ENCODE data around the gene TESPA1.

Gene TESPA1

DNA sequence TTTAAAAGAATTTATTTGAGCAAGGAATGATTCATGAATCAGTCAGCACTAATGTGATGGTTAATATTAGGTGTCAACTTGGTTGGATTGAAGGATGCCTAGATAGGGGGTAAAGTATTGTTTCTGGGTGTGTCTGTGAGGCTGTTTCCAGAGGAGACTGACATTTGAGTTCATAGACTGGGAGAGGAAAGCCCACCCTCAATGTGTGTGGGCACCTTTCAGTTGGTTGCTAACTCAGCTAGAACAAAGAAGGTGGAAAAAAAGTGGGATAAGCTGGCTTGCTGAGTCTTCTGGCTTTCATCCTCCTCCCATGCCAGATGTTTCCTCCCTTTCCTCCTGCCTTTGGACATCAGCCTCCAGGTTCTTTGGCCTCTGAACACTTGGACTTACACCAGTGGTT, 47.2 kb downstream of the TESPA1 start:
- TF ChIP-seq CTCF (IDR thresholded peaks at IDR 0.05; ENCODE audit: insufficient read depth, low read depth, low read length, missing control alignments) = no peak
- peak; percentile 24 for DNase-seq (ENCODE audit: low read depth)
- H3K4me3 ChIP-seq (ENCODE audit: low read length) = no peak overlapping the region

DNA sequence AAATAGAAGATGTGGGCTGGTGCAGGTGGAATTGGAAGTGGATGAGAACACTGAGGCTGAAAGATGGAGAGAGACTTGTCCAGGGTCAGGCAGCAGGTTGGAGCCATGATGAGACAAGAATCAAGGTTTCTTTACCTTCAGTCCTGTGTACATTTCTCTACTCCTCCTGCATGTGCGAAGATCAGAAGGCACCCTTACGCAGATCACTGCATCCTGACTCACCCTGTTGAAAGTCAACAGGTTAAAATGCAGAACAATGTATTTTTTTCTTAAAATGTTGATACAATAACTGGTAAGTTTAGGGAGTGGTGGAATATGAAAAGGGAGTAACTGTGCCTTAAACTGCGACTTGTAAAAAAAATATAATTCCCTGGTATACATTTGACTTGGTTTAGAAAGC, 47.8 kb downstream of the TESPA1 start:
- TF ChIP-seq CTCF (IDR thresholded peaks at IDR 0.05; ENCODE audit: insufficient read depth, low read depth, low read length, missing control alignments) = no peak
- peak; percentile 81 for DNase-seq (ENCODE audit: low read depth)
- H3K4me3 ChIP-seq (ENCODE audit: low read length) = no peak overlapping the region

DNA sequence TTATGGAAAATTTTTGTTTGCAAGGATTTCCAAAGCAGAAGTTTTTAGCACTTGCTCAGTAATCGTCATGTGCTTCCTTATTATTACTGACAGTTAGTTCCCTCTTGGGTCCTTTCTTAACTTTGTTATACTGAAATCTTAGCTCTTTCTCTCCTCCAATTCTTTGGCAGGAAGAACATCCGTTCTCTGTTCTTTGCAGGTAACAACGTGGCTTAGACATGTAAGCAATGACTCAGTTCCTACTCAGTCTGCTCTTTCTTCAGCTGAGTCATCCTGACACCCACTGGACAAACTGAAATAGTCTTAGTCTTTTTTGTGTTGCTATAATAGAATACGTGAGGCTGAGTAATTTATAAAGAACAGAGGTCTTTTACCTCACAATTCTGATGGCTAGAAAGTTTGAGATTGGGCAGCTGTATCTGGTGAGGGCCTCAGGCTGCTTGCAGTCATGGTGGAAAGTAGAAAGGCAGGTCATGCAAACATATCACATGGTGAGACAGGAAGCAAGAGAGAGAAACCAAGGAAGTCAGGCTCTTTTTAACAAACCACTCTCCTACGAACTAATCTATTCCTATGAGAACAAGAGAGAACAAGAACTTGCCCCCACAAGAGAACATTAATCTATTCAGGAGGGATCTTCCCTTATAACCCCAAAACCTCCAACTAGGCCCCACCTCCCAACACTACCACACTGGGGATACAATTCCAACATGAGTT, 49.2 kb downstream of the TESPA1 start:
- peak; percentile 96 for DNase-seq (ENCODE audit: low read depth)
- TF ChIP-seq CTCF (IDR thresholded peaks at IDR 0.05; ENCODE audit: insufficient read depth, low read depth, low read length, missing control alignments) = peak; percentile 10
- H3K4me3 ChIP-seq (ENCODE audit: low read length) = no peak overlapping the region

DNA sequence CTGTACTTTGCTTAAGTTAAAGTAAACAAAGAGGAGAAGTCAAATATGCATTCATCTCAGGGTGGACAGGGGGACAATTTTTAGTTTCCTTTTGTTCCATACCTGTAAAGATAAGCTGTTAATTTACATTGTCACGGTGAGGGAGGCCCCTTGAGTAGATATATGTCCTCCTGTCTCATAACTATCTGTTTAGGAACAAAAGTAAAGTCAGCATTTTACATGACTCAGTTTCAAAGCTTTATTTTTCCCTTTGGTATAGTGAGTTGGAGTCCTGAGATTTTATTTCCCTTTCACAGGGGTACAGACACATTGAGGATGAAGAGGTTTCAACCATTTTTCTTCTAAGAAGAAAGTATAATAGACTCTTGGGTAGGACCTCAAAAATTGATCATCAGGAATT, 50.1 kb downstream of the TESPA1 start:
- DNase-seq (ENCODE audit: low read depth) = no peak
- no peak for TF ChIP-seq CTCF (IDR thresholded peaks at IDR 0.05; ENCODE audit: insufficient read depth, low read depth, low read length, missing control alignments)
- no peak overlapping the region for H3K4me3 ChIP-seq (ENCODE audit: low read length)

GRCh38 chr12:54933376-54933775, 51.2 kb downstream of the TESPA1 start:
- H3K4me3 ChIP-seq (ENCODE audit: low read length) = no peak overlapping the region
- peak; percentile 82 for DNase-seq (ENCODE audit: low read depth)
- TF ChIP-seq CTCF (IDR thresholded peaks at IDR 0.05; ENCODE audit: insufficient read depth, low read depth, low read length, missing control alignments) = no peak

DNA sequence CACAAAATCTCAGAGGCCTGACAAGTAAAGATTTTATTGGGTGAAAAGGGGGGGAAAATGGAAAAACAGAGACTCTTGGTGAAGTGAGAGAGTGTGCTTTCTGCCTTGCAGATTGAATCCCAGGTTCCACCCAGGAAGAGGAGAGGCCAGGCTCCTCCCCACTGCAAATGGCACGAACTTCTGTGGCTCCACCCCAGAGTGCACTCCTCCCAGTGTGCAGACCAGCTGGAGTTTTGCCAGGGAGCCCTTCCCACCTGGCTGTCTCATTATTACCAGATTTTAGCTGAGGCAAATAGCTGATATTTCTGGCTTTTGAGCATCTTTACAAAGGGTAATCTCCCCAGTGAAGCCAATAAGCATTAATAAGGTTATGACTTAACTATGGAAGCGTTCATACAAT, 51.9 kb downstream of the TESPA1 start:
- H3K4me3 ChIP-seq (ENCODE audit: low read length) = no peak overlapping the region
- peak; percentile 53 for DNase-seq (ENCODE audit: low read depth)
- no peak for TF ChIP-seq CTCF (IDR thresholded peaks at IDR 0.05; ENCODE audit: insufficient read depth, low read depth, low read length, missing control alignments)

DNA sequence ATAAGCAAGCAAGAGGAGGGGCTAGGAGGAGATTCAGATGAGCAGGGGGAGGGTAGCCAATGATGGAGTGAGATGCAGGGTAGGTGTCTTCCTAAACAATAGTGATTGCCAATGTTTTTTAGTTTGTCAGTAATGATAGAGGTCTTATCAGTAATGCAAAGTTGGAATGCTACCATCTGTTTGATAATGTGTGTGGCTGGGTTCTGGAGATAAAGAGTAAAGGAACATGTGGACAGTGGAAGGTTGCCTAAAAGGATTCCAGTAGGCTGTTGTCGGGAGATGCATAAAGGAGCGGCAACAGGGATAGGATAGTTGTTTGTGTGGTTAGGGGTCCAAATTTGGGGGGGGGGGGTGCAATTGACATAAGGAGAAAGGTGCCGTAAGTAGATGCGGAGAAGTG, 52.5 kb downstream of the TESPA1 start:
- TF ChIP-seq CTCF (IDR thresholded peaks at IDR 0.05; ENCODE audit: insufficient read depth, low read depth, low read length, missing control alignments) = no peak
- no peak for DNase-seq (ENCODE audit: low read depth)
- no peak overlapping the region for H3K4me3 ChIP-seq (ENCODE audit: low read length)
